HepG2 (cell line): ENCODE data around the gene NPW. TPM values are rescaled to one million over a fixed set of nuclear protein-coding genes. Genes with fewer than 3 reads are reported as not detected.
A peak's percentile ranks its signal among the peaks of the same experiment; 100 is the strongest.

ENCODE experiments used
- DNMT3B ChIP-seq: conservative IDR thresholded peaks from 2 replicates; pipeline ENCODE4 v1.6.1; 2016; ENCODE audit warnings: missing biosample characterization, control low read depth
- EP300 ChIP-seq, 3 experiments: sonication (generic) in 1 of 3; formaldehyde crosslinking in 1 of 3; IDR thresholded peaks; 2 replicates each; pipeline versions ENCODE4 v1.5.1 to v1.6.1; 2011 to 2020; ENCODE audit warnings: low read depth in 2 of 3, low read length in 2 of 3, borderline replicate concordance in 1 of 3, improper control_type of control experiment in 1 of 3, mild to moderate bottlenecking in 1 of 3, missing genetic modification reagents in 1 of 3, moderate library complexity in 1 of 3
- IRF2 ChIP-seq: IDR thresholded peaks from 2 replicates; pipeline ENCODE4 v1.6.1; 2018; ENCODE audit warnings: missing genetic modification reagents, missing compliant biosample characterization
- KLF6 ChIP-seq: IDR thresholded peaks from 2 replicates; pipeline ENCODE4 v1.8.0; 2016; ENCODE audit warnings: missing biosample characterization, missing genetic modification reagents
- MIER2 ChIP-seq: IDR thresholded peaks from 2 replicates; pipeline ENCODE4 v1.6.1; 2016; ENCODE audit warnings: missing biosample characterization, missing genetic modification reagents
- NPAS2 ChIP-seq: sonication (generic); formaldehyde crosslinking; IDR thresholded peaks from 2 replicates; pipeline ENCODE4 v1.8.0; 2022; ENCODE audit warnings: mild to moderate bottlenecking, missing genetic modification reagents, borderline replicate concordance
- ZNF460 ChIP-seq: sonication (generic); formaldehyde crosslinking; IDR thresholded peaks from 2 replicates; pipeline ENCODE4 v1.5.1; 2020; ENCODE audit warnings: missing genetic modification reagents, mild to moderate bottlenecking, borderline replicate concordance
- polyA plus RNA-seq, 8 experiments: library from polyadenylated mRNA; depleted of rRNA in 3 of 8; stranded (reverse) in 7 of 8; unstranded in 1 of 8; fragments of >200 nt; fragmentation: Illumina TruSeq in 4 of 8; extraction: Trizol in 4 of 8; gene quantifications; 2 replicates each; pipeline versions ENCODE4 v1.2.1 to v1.2.3, GENCODE V29; 2011 to 2016; ENCODE audit warnings: low read depth in 4 of 8, missing spikeins in 1 of 8, mixed read lengths in 1 of 8; ENCODE audit not compliant: insufficient read depth in 1 of 8
- total RNA-seq, 5 experiments: library from RNA; depleted of rRNA; stranded (reverse); fragments of >200 nt; fragmentation: Illumina TruSeq; extraction: Trizol; gene quantifications; 2 replicates each; pipeline ENCODE4 v1.2.3, GENCODE V29; 2016; ENCODE audit warnings: low read depth in 1 of 5
- TF ChIP-seq, protein P1 (sequence below): sonication (generic); formaldehyde crosslinking; IDR thresholded peaks from 2 replicates; pipeline ENCODE4 v1.5.0; 2020; ENCODE audit warnings: missing genetic modification reagents
- TF ChIP-seq, protein P2 (sequence below): sonication (generic); formaldehyde crosslinking; IDR thresholded peaks from 2 replicates; pipeline ENCODE4 v1.5.1; 2020; ENCODE audit warnings: mild to moderate bottlenecking, missing genetic modification reagents, moderate library complexity
- TF ChIP-seq, protein P3 (sequence below): IDR thresholded peaks from 2 replicates; pipeline ENCODE4 v1.6.1; 2016; ENCODE audit warnings: mild to moderate bottlenecking
- TF ChIP-seq, protein P4 (sequence below): sonication (generic); formaldehyde crosslinking; IDR thresholded peaks from 2 replicates; pipeline ENCODE4 v1.4.0; 2020; ENCODE audit warnings: missing genetic modification reagents, borderline replicate concordance
- TF ChIP-seq, protein P5 (sequence below): conservative IDR thresholded peaks from 2 replicates; pipeline ENCODE4 v1.6.1; 2018; ENCODE audit warnings: missing genetic modification reagents

NPW gene
- total and polyA plus RNA-seq, 2 of the 13 experiments (the other 11 are each of a cell fraction or from before 2014, with no cell fraction given), result 0.24 to 0.97 TPM

DNA sequence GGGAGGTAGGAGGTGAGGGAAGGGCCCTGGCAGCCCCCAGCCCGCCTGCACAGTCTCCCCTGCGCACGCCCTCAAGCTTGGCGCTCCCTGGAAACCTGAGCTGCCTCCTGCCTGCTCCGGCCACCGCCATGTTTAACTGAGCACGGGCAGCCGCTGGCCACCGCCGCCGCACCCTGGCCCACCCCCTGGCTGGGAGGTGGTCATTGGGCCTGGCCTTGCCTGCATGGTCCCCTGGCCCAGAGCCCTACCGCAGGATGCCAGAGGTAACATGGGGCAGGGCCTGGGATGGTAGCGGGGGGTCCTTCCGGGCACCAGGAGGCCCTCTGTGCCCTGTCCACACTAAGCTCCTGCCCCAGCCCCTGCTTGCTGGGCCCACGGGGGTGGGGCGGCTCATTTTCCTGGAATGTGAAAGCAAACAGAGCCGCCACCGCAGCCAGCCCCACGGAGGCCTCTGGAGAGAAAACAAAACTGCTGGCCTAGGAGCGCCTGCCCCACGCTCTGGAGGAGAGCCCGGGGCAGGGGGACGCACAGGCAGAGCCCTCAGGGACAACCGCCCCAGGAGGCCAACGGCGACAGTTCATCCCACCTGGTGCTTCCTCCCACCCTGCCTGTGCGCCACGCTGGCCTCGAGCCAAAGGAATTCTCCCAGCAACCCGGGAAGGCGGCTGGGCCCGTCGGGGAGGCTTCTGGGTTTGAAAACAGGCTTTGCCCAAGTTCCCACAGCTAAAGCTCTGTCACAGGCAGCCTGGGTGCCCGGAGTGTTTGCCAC lies 16.0 kb downstream of the NPW start (continued):
- TF ChIP-seq, protein P1, sequence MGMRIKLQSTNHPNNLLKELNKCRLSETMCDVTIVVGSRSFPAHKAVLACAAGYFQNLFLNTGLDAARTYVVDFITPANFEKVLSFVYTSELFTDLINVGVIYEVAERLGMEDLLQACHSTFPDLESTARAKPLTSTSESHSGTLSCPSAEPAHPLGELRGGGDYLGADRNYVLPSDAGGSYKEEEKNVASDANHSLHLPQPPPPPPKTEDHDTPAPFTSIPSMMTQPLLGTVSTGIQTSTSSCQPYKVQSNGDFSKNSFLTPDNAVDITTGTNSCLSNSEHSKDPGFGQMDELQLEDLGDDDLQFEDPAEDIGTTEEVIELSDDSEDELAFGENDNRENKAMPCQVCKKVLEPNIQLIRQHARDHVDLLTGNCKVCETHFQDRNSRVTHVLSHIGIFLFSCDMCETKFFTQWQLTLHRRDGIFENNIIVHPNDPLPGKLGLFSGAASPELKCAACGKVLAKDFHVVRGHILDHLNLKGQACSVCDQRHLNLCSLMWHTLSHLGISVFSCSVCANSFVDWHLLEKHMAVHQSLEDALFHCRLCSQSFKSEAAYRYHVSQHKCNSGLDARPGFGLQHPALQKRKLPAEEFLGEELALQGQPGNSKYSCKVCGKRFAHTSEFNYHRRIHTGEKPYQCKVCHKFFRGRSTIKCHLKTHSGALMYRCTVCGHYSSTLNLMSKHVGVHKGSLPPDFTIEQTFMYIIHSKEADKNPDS (CRISPR knock-in tag), result no peak; the same call in 1 of the 2 replicates
- TF ChIP-seq EP300 (IDR thresholded peaks at IDR 0.05; ENCODE audit: low read depth in 2 of 2, low read length in 2 of 2) (peak in 1 of 2 experiments; percentile 67; a peak in 2 of 4 replicates), EP300 (CRISPR knock-in tag; IDR thresholded peaks at IDR 0.05; ENCODE audit: borderline replicate concordance) (peak; percentile 72), KLF6 (CRISPR knock-in tag) (0 out of 2 replicates have a peak, but pooled peaks have one; percentile 60), MIER2 (CRISPR knock-in tag) (no peak), DNMT3B (0 out of 2 replicates have a peak, but pooled peaks have one; percentile 58), NPAS2 (CRISPR knock-in tag) (0 out of 2 replicates have a peak, but pooled peaks have one; percentile 43), ZNF460 (CRISPR knock-in tag) (no peak), IRF2 (peak; percentile 38; the same call in 1 of the 2 replicates)
- TF ChIP-seq, protein P2, sequence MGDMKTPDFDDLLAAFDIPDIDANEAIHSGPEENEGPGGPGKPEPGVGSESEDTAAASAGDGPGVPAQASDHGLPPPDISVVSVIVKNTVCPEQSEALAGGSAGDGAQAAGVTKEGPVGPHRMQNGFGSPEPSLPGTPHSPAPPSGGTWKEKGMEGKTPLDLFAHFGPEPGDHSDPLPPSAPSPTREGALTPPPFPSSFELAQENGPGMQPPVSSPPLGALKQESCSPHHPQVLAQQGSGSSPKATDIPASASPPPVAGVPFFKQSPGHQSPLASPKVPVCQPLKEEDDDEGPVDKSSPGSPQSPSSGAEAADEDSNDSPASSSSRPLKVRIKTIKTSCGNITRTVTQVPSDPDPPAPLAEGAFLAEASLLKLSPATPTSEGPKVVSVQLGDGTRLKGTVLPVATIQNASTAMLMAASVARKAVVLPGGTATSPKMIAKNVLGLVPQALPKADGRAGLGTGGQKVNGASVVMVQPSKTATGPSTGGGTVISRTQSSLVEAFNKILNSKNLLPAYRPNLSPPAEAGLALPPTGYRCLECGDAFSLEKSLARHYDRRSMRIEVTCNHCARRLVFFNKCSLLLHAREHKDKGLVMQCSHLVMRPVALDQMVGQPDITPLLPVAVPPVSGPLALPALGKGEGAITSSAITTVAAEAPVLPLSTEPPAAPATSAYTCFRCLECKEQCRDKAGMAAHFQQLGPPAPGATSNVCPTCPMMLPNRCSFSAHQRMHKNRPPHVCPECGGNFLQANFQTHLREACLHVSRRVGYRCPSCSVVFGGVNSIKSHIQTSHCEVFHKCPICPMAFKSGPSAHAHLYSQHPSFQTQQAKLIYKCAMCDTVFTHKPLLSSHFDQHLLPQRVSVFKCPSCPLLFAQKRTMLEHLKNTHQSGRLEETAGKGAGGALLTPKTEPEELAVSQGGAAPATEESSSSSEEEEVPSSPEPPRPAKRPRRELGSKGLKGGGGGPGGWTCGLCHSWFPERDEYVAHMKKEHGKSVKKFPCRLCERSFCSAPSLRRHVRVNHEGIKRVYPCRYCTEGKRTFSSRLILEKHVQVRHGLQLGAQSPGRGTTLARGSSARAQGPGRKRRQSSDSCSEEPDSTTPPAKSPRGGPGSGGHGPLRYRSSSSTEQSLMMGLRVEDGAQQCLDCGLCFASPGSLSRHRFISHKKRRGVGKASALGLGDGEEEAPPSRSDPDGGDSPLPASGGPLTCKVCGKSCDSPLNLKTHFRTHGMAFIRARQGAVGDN, result peak; percentile 96
- TF ChIP-seq, protein P3, sequence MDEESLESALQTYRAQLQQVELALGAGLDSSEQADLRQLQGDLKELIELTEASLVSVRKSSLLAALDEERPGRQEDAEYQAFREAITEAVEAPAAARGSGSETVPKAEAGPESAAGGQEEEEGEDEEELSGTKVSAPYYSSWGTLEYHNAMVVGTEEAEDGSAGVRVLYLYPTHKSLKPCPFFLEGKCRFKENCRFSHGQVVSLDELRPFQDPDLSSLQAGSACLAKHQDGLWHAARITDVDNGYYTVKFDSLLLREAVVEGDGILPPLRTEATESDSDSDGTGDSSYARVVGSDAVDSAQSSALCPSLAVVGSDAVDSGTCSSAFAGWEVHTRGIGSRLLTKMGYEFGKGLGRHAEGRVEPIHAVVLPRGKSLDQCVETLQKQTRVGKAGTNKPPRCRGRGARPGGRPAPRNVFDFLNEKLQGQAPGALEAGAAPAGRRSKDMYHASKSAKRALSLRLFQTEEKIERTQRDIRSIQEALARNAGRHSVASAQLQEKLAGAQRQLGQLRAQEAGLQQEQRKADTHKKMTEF (CRISPR knock-in tag), result peak; percentile 89
- TF ChIP-seq, protein P4, sequence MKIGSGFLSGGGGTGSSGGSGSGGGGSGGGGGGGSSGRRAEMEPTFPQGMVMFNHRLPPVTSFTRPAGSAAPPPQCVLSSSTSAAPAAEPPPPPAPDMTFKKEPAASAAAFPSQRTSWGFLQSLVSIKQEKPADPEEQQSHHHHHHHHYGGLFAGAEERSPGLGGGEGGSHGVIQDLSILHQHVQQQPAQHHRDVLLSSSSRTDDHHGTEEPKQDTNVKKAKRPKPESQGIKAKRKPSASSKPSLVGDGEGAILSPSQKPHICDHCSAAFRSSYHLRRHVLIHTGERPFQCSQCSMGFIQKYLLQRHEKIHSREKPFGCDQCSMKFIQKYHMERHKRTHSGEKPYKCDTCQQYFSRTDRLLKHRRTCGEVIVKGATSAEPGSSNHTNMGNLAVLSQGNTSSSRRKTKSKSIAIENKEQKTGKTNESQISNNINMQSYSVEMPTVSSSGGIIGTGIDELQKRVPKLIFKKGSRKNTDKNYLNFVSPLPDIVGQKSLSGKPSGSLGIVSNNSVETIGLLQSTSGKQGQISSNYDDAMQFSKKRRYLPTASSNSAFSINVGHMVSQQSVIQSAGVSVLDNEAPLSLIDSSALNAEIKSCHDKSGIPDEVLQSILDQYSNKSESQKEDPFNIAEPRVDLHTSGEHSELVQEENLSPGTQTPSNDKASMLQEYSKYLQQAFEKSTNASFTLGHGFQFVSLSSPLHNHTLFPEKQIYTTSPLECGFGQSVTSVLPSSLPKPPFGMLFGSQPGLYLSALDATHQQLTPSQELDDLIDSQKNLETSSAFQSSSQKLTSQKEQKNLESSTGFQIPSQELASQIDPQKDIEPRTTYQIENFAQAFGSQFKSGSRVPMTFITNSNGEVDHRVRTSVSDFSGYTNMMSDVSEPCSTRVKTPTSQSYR (CRISPR knock-in tag), result peak; percentile 85
- TF ChIP-seq, protein P5, sequence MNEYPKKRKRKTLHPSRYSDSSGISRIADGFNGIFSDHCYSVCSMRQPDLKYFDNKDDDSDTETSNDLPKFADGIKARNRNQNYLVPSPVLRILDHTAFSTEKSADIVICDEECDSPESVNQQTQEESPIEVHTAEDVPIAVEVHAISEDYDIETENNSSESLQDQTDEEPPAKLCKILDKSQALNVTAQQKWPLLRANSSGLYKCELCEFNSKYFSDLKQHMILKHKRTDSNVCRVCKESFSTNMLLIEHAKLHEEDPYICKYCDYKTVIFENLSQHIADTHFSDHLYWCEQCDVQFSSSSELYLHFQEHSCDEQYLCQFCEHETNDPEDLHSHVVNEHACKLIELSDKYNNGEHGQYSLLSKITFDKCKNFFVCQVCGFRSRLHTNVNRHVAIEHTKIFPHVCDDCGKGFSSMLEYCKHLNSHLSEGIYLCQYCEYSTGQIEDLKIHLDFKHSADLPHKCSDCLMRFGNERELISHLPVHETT (CRISPR knock-in tag), result peak; percentile 76; the same call in 1 of the 2 replicates
